ENCODE measurements around the gene PPM1F.

DNA sequence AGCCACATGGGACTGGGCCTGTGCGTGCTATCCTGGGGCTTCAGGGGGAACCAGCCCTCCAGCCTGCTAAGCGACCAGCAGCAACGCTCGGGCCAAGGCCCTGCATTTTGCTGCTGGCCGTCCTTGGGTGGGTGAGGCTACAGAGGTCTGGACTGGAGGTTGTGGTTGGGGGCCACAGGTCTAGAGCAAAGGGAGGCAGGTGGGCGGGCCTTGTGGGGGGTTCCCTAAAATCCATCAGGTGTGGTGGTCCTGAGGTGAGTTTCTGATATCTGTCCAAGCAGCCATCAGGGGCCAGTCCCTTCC is 34.7 kb downstream of the PPM1F start:
- TF ChIP-seq, protein P1, sequence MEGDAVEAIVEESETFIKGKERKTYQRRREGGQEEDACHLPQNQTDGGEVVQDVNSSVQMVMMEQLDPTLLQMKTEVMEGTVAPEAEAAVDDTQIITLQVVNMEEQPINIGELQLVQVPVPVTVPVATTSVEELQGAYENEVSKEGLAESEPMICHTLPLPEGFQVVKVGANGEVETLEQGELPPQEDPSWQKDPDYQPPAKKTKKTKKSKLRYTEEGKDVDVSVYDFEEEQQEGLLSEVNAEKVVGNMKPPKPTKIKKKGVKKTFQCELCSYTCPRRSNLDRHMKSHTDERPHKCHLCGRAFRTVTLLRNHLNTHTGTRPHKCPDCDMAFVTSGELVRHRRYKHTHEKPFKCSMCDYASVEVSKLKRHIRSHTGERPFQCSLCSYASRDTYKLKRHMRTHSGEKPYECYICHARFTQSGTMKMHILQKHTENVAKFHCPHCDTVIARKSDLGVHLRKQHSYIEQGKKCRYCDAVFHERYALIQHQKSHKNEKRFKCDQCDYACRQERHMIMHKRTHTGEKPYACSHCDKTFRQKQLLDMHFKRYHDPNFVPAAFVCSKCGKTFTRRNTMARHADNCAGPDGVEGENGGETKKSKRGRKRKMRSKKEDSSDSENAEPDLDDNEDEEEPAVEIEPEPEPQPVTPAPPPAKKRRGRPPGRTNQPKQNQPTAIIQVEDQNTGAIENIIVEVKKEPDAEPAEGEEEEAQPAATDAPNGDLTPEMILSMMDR (IDR thresholded peaks at IDR 0.05 in 8 of 11, conservative IDR thresholded peaks at IDR 0.05 in 3 of 11) = no peak
- no peak for TF ChIP-seq POLR2A (IDR thresholded peaks at IDR 0.05)
